ENCODE measurements around the gene CHRNA4.

CHRNA4 gene
- total RNA-seq, result 0 reads per million in 2 donors

GRCh38 chr20:63360850-63361518 lies at the start of gene CHRNA4:
TSS of gene CHRNA4 (minus strand) at chr20:63361349. CDS start at chr20:63361165, 184 bp downstream.
- DNase-seq, result no peak

GRCh38 chr20:63409834-63410435 lies 48.8 kb upstream of the CHRNA4 start:
- no peak for DNase-seq

- no peak for DNase-seq
These were observed 48.1 kb upstream of the CHRNA4 start for GRCh38 chr20:63409066-63409833.

- DNase-seq, result no peak
These were observed 47.5 kb upstream of the CHRNA4 start for GRCh38 chr20:63408684-63409046.

- DNase-seq, result no peak
These were observed 47.0 kb upstream of the CHRNA4 start for GRCh38 chr20:63407928-63408683.

GRCh38 chr20:63406617-63407245 lies 45.6 kb upstream of the CHRNA4 start:
- DNase-seq, result no peak

GRCh38 chr20:63406011-63406410 lies 44.9 kb upstream of the CHRNA4 start:
- DNase-seq, result no peak

- no peak for DNase-seq
These were observed 44.1 kb upstream of the CHRNA4 start for GRCh38 chr20:63405102-63405730.

GRCh38 chr20:63404129-63405085 lies 43.3 kb upstream of the CHRNA4 start:
- no peak for DNase-seq

GRCh38 chr20:63403403-63404105 lies 42.4 kb upstream of the CHRNA4 start:
- DNase-seq, result no peak

- no peak for DNase-seq
These were observed 41.7 kb upstream of the CHRNA4 start for GRCh38 chr20:63402860-63403220.

- no peak for DNase-seq
These were observed 41.2 kb upstream of the CHRNA4 start for GRCh38 chr20:63402181-63402859.

- DNase-seq, result no peak
These were observed 40.4 kb upstream of the CHRNA4 start for GRCh38 chr20:63401384-63402110.

GRCh38 chr20:63400486-63401210 lies 39.5 kb upstream of the CHRNA4 start:
- DNase-seq, result no peak

- DNase-seq, result no peak
These were observed 38.6 kb upstream of the CHRNA4 start for GRCh38 chr20:63399596-63400375.

- no peak for DNase-seq
These were observed 37.8 kb upstream of the CHRNA4 start for GRCh38 chr20:63398744-63399514.
